ENCODE measurements around the gene GGA3. TPM values are rescaled to one million over a fixed set of nuclear protein-coding genes. Genes with fewer than 3 reads are reported as not detected.

The GGA3 gene
- total RNA-seq, 1 experiment from 2014 or later = 58.3 TPM

- TF ChIP-seq POLR2AphosphoS5 (IDR thresholded peaks at IDR 0.05; ENCODE audit: low read depth, low read length) (no peak), REST (IDR thresholded peaks at IDR 0.05; ENCODE audit: low read depth) (no peak), POLR2A (IDR thresholded peaks at IDR 0.05; ENCODE audit: borderline replicate concordance, extremely low read depth, insufficient read depth, insufficient read length) (no peak), SP1 (IDR thresholded peaks at IDR 0.05; ENCODE audit: low read depth) (no peak), EZH2phosphoT487 (IDR thresholded peaks at IDR 0.05; ENCODE audit: borderline replicate concordance) (no peak), ZFX (IDR thresholded peaks at IDR 0.05) (no peak), ATF3 (IDR thresholded peaks at IDR 0.05) (no peak), SRF (IDR thresholded peaks at IDR 0.05; ENCODE audit: low read depth) (no peak)
- TF ChIP-seq, protein P1, sequence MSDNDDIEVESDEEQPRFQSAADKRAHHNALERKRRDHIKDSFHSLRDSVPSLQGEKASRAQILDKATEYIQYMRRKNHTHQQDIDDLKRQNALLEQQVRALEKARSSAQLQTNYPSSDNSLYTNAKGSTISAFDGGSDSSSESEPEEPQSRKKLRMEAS (IDR thresholded peaks at IDR 0.05) = no peak
- TF ChIP-seq, protein P2, sequence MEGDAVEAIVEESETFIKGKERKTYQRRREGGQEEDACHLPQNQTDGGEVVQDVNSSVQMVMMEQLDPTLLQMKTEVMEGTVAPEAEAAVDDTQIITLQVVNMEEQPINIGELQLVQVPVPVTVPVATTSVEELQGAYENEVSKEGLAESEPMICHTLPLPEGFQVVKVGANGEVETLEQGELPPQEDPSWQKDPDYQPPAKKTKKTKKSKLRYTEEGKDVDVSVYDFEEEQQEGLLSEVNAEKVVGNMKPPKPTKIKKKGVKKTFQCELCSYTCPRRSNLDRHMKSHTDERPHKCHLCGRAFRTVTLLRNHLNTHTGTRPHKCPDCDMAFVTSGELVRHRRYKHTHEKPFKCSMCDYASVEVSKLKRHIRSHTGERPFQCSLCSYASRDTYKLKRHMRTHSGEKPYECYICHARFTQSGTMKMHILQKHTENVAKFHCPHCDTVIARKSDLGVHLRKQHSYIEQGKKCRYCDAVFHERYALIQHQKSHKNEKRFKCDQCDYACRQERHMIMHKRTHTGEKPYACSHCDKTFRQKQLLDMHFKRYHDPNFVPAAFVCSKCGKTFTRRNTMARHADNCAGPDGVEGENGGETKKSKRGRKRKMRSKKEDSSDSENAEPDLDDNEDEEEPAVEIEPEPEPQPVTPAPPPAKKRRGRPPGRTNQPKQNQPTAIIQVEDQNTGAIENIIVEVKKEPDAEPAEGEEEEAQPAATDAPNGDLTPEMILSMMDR (IDR thresholded peaks at IDR 0.05 in 2 of 3, conservative IDR thresholded peaks at IDR 0.05 in 1 of 3; ENCODE audit: borderline replicate concordance in 1 of 3, insufficient read depth in 1 of 3, low read depth in 2 of 3, low read length in 2 of 3) = no peak
- intact Hi-C loops (cut with micrococcal nuclease) = loop anchor here (1.0 to 2.0 kb wide), 2 partner anchors 165 to 172 kb away; partner anchors contain the start of gene GRB2
- Histone ChIP-seq H4K20me1 (ENCODE audit: insufficient read depth) (peaks cover 6% of the 10 kb centered on the region; the same call in 1 of the 2 replicates), H2AFZ (ENCODE audit: low read depth, low read length, poor library complexity, severe bottlenecking) (no peak overlapping the region), H3K4me2 (ENCODE audit: low read length) (no peak overlapping the region), H3K9me2 (ENCODE audit: insufficient read depth) (no peaks in the 10 kb centered on the region), H3K9ac (ENCODE audit: low read length) (no peak overlapping the region), H3K36me3 (ENCODE audit: control insufficient read depth in 1 of 2, insufficient read depth in 2 of 2, low read length in 2 of 2) (peaks cover 66 to 83% of the 10 kb centered on the region in 2 experiments), H3K4me1 (ENCODE audit: control insufficient read depth in 1 of 2, insufficient read depth in 2 of 2, low read length in 2 of 2) (peaks cover 0 to 11% of the 10 kb centered on the region in 2 experiments; a peak in 1 of 4 replicates), H3K27me3 (ENCODE audit: insufficient read depth, low read length) (no peaks in the 10 kb centered on the region), H3K27ac (ENCODE audit: low read depth, low read length) (peak overlapping the region; percentile 24; the same call in 1 of the 2 replicates), H3K4me3 (replicated peaks in 1 of 2; ENCODE audit: low read depth in 1 of 2, low read length in 2 of 2) (no peak overlapping the region), H3K79me2 (ENCODE audit: insufficient read depth, low read length) (no peaks in the 10 kb centered on the region), H3K9me3 (ENCODE audit: control insufficient read depth in 1 of 2, insufficient read depth in 1 of 2, low read depth in 1 of 2, low read length in 2 of 2) (no peaks in the 10 kb centered on the region)
- ATAC-seq (peak; percentile 1; the same call in 1 of the 2 replicates), DNase-seq (ENCODE audit: low read depth, low spot score) (no peak)
- RAD21 ChIA-PET (ENCODE audit: low non-redundant PET in 1 of 2, low total read pairs in 2 of 2, uncharacterized antibody in 2 of 2, unreplicated experiment in 2 of 2) = no interaction called here
- no TSS peak for BruUV-seq (replicated peaks)
- CTCF ChIA-PET = interaction anchor here (0.6 to 3.3 kb wide), 26 partner anchors 8 to 508 kb away, joined by 3 to 30 read pairs (median 4); partner anchors contain the start of genes GGA3, GRB2, JPT1 and MIF4GD
- POLR2A ChIA-PET = interaction anchor here (0.6 to 1.5 kb wide), 4 partner anchors 22 to 126 kb away, joined by 3 to 6 read pairs (median 4); partner anchors contain the start of genes GGA3, MIF4GD and MRPS7
These were observed 21.5 kb downstream of the GGA3 start for GRCh38 chr17:75239778-75240393.
